ENCODE measurements around the gene ECHDC3. TPM values are rescaled to one million over a fixed set of nuclear protein-coding genes. Genes with fewer than 3 reads are reported as not detected.

ECHDC3 gene
- total RNA-seq, 1 experiment from 2014 or later = 13.0 TPM

GRCh38 chr10:11759347-11759746 is 17.2 kb downstream of the ECHDC3 start:
- Histone ChIP-seq H3K27me3 (ENCODE audit: insufficient read depth, low read length) (no peaks in the 10 kb centered on the region), H3K9me3 (ENCODE audit: control insufficient read depth in 1 of 2, insufficient read depth in 1 of 2, low read depth in 1 of 2, low read length in 2 of 2) (no peaks in the 10 kb centered on the region), H3K79me2 (ENCODE audit: insufficient read depth, low read length) (no peaks in the 10 kb centered on the region), H3K9me2 (ENCODE audit: insufficient read depth) (no peaks in the 10 kb centered on the region), H3K9ac (ENCODE audit: low read length) (no peak overlapping the region), H3K36me3 (ENCODE audit: control insufficient read depth in 1 of 2, insufficient read depth in 2 of 2, low read length in 2 of 2) (no peaks in the 10 kb centered on the region), H2AFZ (ENCODE audit: low read depth, low read length, poor library complexity, severe bottlenecking) (no peak overlapping the region), H3K4me2 (ENCODE audit: low read length) (no peak overlapping the region), H4K20me1 (ENCODE audit: insufficient read depth) (no peaks in the 10 kb centered on the region), H3K27ac (ENCODE audit: low read depth, low read length) (no peak overlapping the region), H3K4me3 (replicated peaks in 1 of 2; ENCODE audit: low read depth in 1 of 2, low read length in 2 of 2) (no peak overlapping the region), H3K4me1 (ENCODE audit: control insufficient read depth in 1 of 2, insufficient read depth in 2 of 2, low read length in 2 of 2) (no peaks in the 10 kb centered on the region)
- CTCF ChIA-PET = no interaction called here
- intact Hi-C loops (cut with micrococcal nuclease) = loop anchor here (2.0 kb wide), 1 partner anchor 335 kb away; no protein-coding TSS in a partner anchor
- RAD21 ChIA-PET (ENCODE audit: low non-redundant PET in 1 of 2, low total read pairs in 2 of 2, uncharacterized antibody in 2 of 2, unreplicated experiment in 2 of 2) = interaction anchor here in 1 of 2 experiments (3.6 kb wide), 1 partner anchor 244 kb away, joined by 13 read pairs; no protein-coding TSS in a partner anchor
- no peak for DNase-seq (ENCODE audit: low read depth, low spot score)
- TF ChIP-seq EZH2phosphoT487 (IDR thresholded peaks at IDR 0.05; ENCODE audit: borderline replicate concordance) (no peak), ELF1 (IDR thresholded peaks at IDR 0.05; ENCODE audit: borderline replicate concordance, low read depth) (no peak), CTCF (IDR thresholded peaks at IDR 0.05 in 2 of 3, conservative IDR thresholded peaks at IDR 0.05 in 1 of 3; ENCODE audit: borderline replicate concordance in 1 of 3, insufficient read depth in 1 of 3, low read depth in 2 of 3, low read length in 2 of 3) (no peak), ZFX (IDR thresholded peaks at IDR 0.05) (no peak), RAD21 (IDR thresholded peaks at IDR 0.05; ENCODE audit: low read depth) (no peak), SP1 (IDR thresholded peaks at IDR 0.05; ENCODE audit: low read depth) (no peak), MAX (IDR thresholded peaks at IDR 0.05) (no peak), POLR2A (IDR thresholded peaks at IDR 0.05; ENCODE audit: borderline replicate concordance, extremely low read depth, insufficient read depth, insufficient read length) (no peak), EGR1 (IDR thresholded peaks at IDR 0.05; ENCODE audit: low read depth) (no peak), CBX3 (IDR thresholded peaks at IDR 0.05; ENCODE audit: low read depth) (no peak), ZNF274 (IDR thresholded peaks at IDR 0.05; ENCODE audit: low read depth, low read length) (no peak), EZH2 (IDR thresholded peaks at IDR 0.05) (no peak), YY1 (IDR thresholded peaks at IDR 0.05; ENCODE audit: extremely low read depth, insufficient replicate concordance, low read depth, low read length) (no peak)
- TF ChIP-seq, protein P1, sequence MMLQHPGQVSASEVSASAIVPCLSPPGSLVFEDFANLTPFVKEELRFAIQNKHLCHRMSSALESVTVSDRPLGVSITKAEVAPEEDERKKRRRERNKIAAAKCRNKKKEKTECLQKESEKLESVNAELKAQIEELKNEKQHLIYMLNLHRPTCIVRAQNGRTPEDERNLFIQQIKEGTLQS (IDR thresholded peaks at IDR 0.05) = no peak
- POLR2A ChIA-PET = no interaction called here
- no peak for ATAC-seq
- BruUV-seq (replicated peaks) = no TSS peak
